RWPE1 (cell line): ENCODE results near the gene CAPN2.
A peak's percentile ranks its signal among the peaks of the same experiment; 100 is the strongest.

Experiments
- CTCF ChIA-PET: fragments of 350-600 bp; sonication (Branson Sonifier 250); formaldehyde crosslinking; extraction: SDS; loops from one replicate; lab custom pipeline; 2021; lab: Yijun Ruan, JAX
- POLR2A ChIA-PET: fragments of 400-600 bp; formaldehyde crosslinking; extraction: SDS; loops from one replicate; lab custom pipeline; 2020; ENCODE audit warnings: antibody characterized with exemption; ENCODE audit not compliant: low non-redundant PET; lab: Yijun Ruan, JAX
- DNase-seq: peaks from one replicate; pipeline ENCODE4 v3.0.0; 2012; ENCODE audit warnings: low spot score
- H3K27ac ChIP-seq: fragments of 450-650 bp; 2 replicates; pipeline ENCODE4 v1.5.1; 2017
- CTCF ChIP-seq: fragments of 450-650 bp; conservative IDR thresholded peaks from 2 replicates; pipeline ENCODE4 v1.5.1; 2017; ENCODE audit warnings: low read depth, mild to moderate bottlenecking

The CAPN2 gene

DNA sequence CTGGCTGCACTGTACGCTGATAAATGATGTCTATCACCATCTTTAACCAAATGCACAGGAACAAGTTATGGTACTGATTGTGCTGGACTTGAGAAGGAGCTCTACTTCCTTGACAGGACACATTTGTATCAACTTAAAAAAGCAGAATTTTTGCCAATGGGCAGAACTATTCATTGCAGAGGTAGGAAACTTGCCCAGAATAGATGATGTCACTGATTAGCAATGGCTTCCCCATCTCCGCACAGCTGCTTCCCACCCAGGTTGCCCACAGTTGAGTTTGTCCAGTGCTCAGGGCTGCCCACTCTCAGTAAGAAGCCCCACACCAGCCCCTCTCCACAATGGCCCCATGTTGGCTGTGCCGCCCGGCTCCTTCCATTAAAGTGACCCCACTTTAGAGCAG is 33.4 kb downstream of the CAPN2 start:
- no peak for TF ChIP-seq CTCF
- ChIA-PET POLR2A (no interaction called here), CTCF (interaction anchor here (0.5 to 0.6 kb wide), 2 partner anchors 360 to 684 kb away, joined by 3 to 5 read pairs; no protein-coding TSS in a partner anchor)
- H3K27ac ChIP-seq: peak overlapping the region; percentile 43
- DNase-seq: no peak

DNA sequence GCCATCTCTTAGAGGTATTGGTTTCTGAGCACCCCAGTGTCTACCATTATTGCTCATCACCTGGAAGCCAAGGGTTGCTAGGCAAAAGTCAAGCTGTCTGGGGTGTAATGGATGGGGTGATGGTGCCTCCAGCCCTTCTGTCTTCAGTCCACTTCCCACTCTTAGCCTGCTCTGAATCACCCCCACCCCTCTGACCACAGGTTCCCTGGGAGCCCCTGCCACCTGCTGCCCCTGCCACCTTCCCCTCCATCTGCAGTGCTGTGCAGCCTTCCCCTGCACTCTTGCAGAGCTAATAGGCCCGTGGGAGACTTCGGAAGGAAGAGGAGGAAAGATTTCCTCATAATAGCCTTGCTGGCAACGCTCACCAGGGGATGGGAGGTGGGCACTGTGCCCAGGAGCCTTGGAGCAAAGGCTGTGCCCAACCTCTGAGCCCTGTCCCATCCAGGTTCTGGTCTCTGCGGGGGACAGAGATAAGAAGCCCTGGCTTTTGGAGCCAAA is 35.5 kb downstream of the CAPN2 start:
- no peak for TF ChIP-seq CTCF
- no peak for DNase-seq
- ChIA-PET CTCF (no interaction called here), POLR2A (no interaction called here)
- peak overlapping the region; percentile 62 for H3K27ac ChIP-seq

GRCh38 chr1:223748405-223748772 is 36.0 kb downstream of the CAPN2 start:
- no peak for TF ChIP-seq CTCF
- ChIA-PET CTCF (interaction anchor here (0.6 to 1.4 kb wide), 3 partner anchors 12 to 891 kb away, joined by 3 to 5 read pairs (median 3); no protein-coding TSS in a partner anchor), POLR2A (no interaction called here)
- H3K27ac ChIP-seq: peak overlapping the region; percentile 62
- no peak for DNase-seq

DNA sequence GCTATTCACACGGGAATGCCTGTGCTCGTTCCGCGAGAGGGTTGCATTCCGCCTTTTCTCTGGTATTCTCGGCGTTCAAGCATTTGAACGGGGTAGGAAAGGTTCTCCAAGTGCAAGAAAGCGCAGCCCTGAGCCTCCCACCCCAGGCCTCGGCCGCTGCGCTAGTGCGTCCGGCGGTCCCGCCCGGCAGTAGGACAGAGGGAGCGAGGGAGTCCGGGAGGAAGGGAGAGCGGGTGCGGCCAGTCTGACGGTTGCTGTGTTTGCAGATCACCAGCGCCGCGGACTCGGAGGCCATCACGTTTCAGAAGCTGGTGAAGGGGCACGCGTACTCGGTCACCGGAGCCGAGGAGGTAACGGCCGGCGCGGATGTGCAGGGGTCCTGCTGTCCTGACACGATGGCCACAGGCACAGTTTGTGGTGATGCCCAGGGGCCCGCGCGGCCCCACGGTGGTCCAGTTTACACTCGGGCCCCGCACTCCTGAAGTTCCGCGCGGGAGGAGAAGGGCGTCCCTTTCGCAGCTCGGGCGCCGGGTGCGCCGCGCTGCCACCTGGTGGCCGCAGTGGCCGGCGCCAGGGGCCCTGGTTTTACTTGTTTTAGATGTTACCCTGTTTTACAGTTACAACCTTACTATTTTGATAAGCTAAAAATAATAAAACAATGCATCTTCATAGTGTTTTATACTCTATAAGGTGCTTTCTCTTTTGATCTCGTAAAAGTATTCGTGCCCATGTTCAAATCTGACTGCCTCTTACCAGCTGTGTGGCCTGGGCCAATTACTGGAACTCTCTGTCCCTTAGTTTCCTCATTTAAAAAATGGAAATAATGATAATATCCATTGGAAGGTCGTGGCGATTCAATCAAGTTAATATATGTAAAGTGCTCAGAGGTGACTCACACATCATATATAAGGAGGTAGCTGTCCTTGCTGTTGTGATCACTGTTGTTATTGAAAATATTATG is 36.7 kb downstream of the CAPN2 start:
- H3K27ac ChIP-seq: peak overlapping the region; percentile 62
- POLR2A ChIA-PET: no interaction called here
- CTCF ChIA-PET: interaction anchor here (0.5 to 1.6 kb wide), 9 partner anchors 10 to 892 kb away, joined by 3 to 9 read pairs (median 3); partner anchors contain the start of gene CAPN2
- DNase-seq: no peak
- peak; percentile 83 for TF ChIP-seq CTCF

GRCh38 chr1:223750730-223751570 is 38.6 kb downstream of the CAPN2 start:
- CTCF ChIA-PET: no interaction called here
- no peak for DNase-seq
- no peak overlapping the region for H3K27ac ChIP-seq
- POLR2A ChIA-PET: no interaction called here
- no peak for TF ChIP-seq CTCF

DNA sequence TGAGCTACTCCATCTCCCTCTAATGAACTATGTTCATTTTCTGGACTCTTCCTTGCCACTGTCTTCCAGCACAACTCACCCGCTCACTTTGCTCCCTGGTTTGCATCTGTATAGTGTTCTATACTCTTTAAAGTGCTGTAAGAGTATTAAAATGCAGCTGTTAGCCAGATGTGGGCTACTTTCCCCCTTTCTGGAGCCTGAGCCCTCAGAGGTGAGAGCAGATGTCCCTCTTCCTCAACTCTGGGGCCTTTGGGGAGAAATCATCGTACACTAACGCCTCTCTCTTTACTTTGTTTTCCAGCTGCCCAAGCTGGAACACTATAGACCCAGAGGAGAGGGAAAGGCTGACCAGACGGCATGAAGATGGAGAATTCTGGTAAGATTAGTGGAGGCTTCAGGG is 39.4 kb downstream of the CAPN2 start:
- TF ChIP-seq CTCF: no peak
- H3K27ac ChIP-seq: no peak overlapping the region
- ChIA-PET POLR2A (no interaction called here), CTCF (no interaction called here)
- no peak for DNase-seq
